ENCODE results near the gene GSAP. TPM values are rescaled to one million over a fixed set of nuclear protein-coding genes. Genes with fewer than 3 reads are reported as not detected.

Gene GSAP
- total RNA-seq, 2 donors from 2014 or later: 4.9 to 5.0 TPM

GRCh38 chr7:77320137-77320536, 96.0 kb downstream of the GSAP start:
- no peaks in the 10 kb centered on the region for H3K9me3 Mint-ChIP-seq
- ATAC-seq (replicated peaks in 1 of 2) (no peak), DNase-seq (no peak)
- H3K27ac Mint-ChIP-seq: no peak overlapping the region
- H3K36me3 Mint-ChIP-seq (ENCODE audit: insufficient read depth in 2 of 2): peaks cover 0 to 3% of the 10 kb centered on the region in 2 donors
- no peaks in the 10 kb centered on the region for H3K4me1 Mint-ChIP-seq (ENCODE audit: low read depth)
- no peak overlapping the region for H3K4me3 Mint-ChIP-seq
- no peaks in the 10 kb centered on the region for H3K27me3 Mint-ChIP-seq (ENCODE audit: low read depth)

DNA sequence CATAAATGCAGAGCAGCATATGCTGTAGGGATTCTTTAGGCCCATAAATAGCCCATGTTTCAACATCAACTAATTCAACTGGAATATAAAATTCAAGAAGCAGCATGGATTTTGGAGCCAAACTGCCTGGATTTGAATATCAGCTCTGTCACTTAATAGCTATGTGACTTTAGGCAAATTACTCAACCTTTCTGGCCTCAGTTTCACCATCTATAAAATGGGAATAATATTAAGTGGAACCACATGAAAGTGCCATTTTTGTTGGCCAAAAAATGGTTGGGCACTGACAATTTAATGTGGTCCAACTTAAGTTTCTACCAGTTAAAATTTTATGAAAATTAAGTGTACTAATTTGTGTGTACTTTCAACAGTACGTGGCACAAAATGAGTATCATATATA, 98.1 kb downstream of the GSAP start:
- peaks cover 0 to 3% of the 10 kb centered on the region in 2 donors for H3K36me3 Mint-ChIP-seq (ENCODE audit: insufficient read depth in 2 of 2)
- no peaks in the 10 kb centered on the region for H3K4me1 Mint-ChIP-seq (ENCODE audit: low read depth)

GRCh38 chr7:77316219-77316978, 99.8 kb downstream of the GSAP start:
- Mint-ChIP-seq H3K9me3 (no peaks in the 10 kb centered on the region), H3K27ac (no peak overlapping the region), H3K36me3 (ENCODE audit: insufficient read depth in 2 of 2) (peaks cover 0 to 3% of the 10 kb centered on the region in 2 donors), H3K4me1 (ENCODE audit: low read depth) (no peaks in the 10 kb centered on the region), H3K4me3 (no peak overlapping the region), H3K27me3 (ENCODE audit: low read depth) (no peaks in the 10 kb centered on the region)
- no peak for ATAC-seq (replicated peaks in 1 of 2)
- no peak for DNase-seq

More for the DNA sequence above, 98.1 kb downstream of the GSAP start:
- Mint-ChIP-seq H3K9me3 (no peaks in the 10 kb centered on the region), H3K27ac (no peak overlapping the region), H3K27me3 (ENCODE audit: low read depth) (no peaks in the 10 kb centered on the region), H3K4me3 (no peak overlapping the region)
- ATAC-seq (replicated peaks in 1 of 2) (no peak), DNase-seq (no peak)

DNA sequence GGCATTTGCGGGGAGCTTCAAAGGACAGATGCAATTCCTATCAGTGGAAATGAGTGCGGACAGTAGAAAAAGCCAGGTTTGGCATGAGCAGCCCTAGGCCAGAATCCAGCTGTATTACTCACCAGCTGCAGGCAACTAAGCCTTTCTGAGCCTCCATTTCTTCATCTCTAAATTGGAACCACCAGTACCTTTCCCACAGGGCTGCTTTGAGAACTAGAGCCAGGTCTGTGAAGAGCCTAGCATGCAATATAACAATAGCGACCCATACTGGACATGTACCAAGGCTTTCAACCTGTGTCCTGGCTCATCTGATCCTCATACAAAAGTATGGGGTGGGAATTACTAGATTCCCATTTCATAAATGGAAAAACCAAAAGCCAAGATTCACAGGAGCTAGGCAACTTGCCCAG, 101.0 kb downstream of the GSAP start:
- no peaks in the 10 kb centered on the region for H3K9me3 Mint-ChIP-seq
- no peak overlapping the region for H3K27ac Mint-ChIP-seq
- H3K27me3 Mint-ChIP-seq (ENCODE audit: low read depth): no peaks in the 10 kb centered on the region
- no peaks in the 10 kb centered on the region for H3K4me1 Mint-ChIP-seq (ENCODE audit: low read depth)
- no peak for ATAC-seq (replicated peaks in 1 of 2)
- peaks cover 0 to 3% of the 10 kb centered on the region in 2 donors for H3K36me3 Mint-ChIP-seq (ENCODE audit: insufficient read depth in 2 of 2)
- no peak overlapping the region for H3K4me3 Mint-ChIP-seq
- DNase-seq: no peak

DNA sequence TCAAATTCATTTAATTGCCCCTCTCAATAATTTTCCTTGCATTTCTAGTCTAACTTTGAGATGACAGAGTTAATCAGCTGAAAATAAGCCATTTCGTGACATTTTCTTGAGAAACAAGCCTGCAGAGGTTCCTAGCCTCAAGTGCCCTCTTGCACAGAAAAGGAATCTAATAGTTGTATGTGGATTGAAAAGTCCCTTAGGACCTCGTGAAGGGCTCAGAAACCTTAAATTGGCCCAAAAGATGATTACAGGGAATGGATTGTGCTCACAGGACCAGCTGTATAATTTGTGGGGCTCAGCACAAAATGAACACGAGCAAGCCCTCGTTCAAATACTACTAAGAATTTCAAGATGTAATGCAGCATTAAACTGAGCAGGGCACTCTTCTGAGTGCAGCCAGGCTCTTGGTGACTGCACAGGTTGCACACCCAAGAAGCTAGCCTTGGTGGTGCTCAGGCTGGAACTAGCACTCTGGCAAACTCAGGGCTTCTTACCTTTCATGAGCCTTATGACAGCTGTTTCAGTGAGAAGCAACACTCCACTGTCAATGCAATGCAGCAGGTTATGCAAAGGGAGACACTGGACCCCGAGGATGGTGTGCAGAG, 102.2 kb downstream of the GSAP start:
- DNase-seq (no peak), ATAC-seq (replicated peaks in 1 of 2) (no peak)
- Mint-ChIP-seq H3K36me3 (ENCODE audit: insufficient read depth in 2 of 2) (peaks cover 0 to 3% of the 10 kb centered on the region in 2 donors), H3K27me3 (ENCODE audit: low read depth) (no peaks in the 10 kb centered on the region), H3K9me3 (no peaks in the 10 kb centered on the region), H3K4me1 (ENCODE audit: low read depth) (no peaks in the 10 kb centered on the region), H3K27ac (no peak overlapping the region), H3K4me3 (no peak overlapping the region)

DNA sequence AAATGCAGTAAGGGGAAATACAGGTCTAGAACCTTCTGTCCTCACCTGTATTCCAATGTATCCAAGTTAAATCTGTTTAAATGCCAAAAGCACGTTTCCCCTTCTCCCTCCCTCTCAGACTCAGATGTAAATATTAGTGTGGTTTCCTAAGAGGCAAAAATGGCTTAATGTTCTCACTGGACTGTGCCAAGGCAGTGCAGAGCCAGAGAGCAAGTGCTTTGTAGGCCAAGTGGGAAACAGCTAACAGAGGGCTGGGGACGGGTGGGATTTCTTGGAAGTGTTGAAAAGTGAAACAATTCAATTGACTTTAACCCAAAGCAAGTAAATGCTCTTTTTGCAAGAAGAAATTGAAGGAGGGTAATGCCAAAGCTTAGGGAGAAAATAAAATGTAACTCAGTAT, 103.1 kb downstream of the GSAP start:
- no peaks in the 10 kb centered on the region for H3K36me3 Mint-ChIP-seq (ENCODE audit: insufficient read depth in 2 of 2)

GRCh38 chr7:77310982-77311381, 105.2 kb downstream of the GSAP start:
- H3K36me3 Mint-ChIP-seq (ENCODE audit: insufficient read depth in 2 of 2): no peaks in the 10 kb centered on the region
- no peak for DNase-seq
- no peaks in the 10 kb centered on the region for H3K27me3 Mint-ChIP-seq (ENCODE audit: low read depth)
- no peak overlapping the region for H3K4me3 Mint-ChIP-seq
- ATAC-seq (replicated peaks in 1 of 2): no peak
- no peaks in the 10 kb centered on the region for H3K9me3 Mint-ChIP-seq
- H3K4me1 Mint-ChIP-seq (ENCODE audit: low read depth): no peaks in the 10 kb centered on the region
- no peak overlapping the region for H3K27ac Mint-ChIP-seq

More for the DNA sequence above, 103.1 kb downstream of the GSAP start:
- ATAC-seq (replicated peaks in 1 of 2): no peak
- DNase-seq: no peak
- H3K4me1 Mint-ChIP-seq (ENCODE audit: low read depth): no peaks in the 10 kb centered on the region
- H3K27me3 Mint-ChIP-seq (ENCODE audit: low read depth): no peaks in the 10 kb centered on the region
- no peaks in the 10 kb centered on the region for H3K9me3 Mint-ChIP-seq
- no peak overlapping the region for H3K27ac Mint-ChIP-seq
- H3K4me3 Mint-ChIP-seq: no peak overlapping the region

GRCh38 chr7:77309714-77310220, 106.4 kb downstream of the GSAP start:
- no peak overlapping the region for H3K4me3 Mint-ChIP-seq
- peaks cover 2 to 5% of the 10 kb centered on the region in 2 donors for H3K36me3 Mint-ChIP-seq (ENCODE audit: insufficient read depth in 2 of 2)
- peaks cover 0 to 2% of the 10 kb centered on the region in 2 donors for H3K9me3 Mint-ChIP-seq
- DNase-seq (no peak), ATAC-seq (replicated peaks in 1 of 2) (no peak)
- H3K27ac Mint-ChIP-seq: no peak overlapping the region
- H3K27me3 Mint-ChIP-seq (ENCODE audit: low read depth): no peaks in the 10 kb centered on the region
- H3K4me1 Mint-ChIP-seq (ENCODE audit: low read depth): no peaks in the 10 kb centered on the region

GRCh38 chr7:77308792-77309191, 107.4 kb downstream of the GSAP start:
- no peak overlapping the region for H3K27ac Mint-ChIP-seq
- H3K9me3 Mint-ChIP-seq: peaks cover 2 to 5% of the 10 kb centered on the region in 2 donors
- H3K36me3 Mint-ChIP-seq (ENCODE audit: insufficient read depth in 2 of 2): peaks cover 2 to 9% of the 10 kb centered on the region in 2 donors
- H3K4me3 Mint-ChIP-seq: no peak overlapping the region
- H3K27me3 Mint-ChIP-seq (ENCODE audit: low read depth): no peaks in the 10 kb centered on the region
- ATAC-seq (replicated peaks in 1 of 2) (no peak), DNase-seq (no peak)
- H3K4me1 Mint-ChIP-seq (ENCODE audit: low read depth): no peaks in the 10 kb centered on the region

DNA sequence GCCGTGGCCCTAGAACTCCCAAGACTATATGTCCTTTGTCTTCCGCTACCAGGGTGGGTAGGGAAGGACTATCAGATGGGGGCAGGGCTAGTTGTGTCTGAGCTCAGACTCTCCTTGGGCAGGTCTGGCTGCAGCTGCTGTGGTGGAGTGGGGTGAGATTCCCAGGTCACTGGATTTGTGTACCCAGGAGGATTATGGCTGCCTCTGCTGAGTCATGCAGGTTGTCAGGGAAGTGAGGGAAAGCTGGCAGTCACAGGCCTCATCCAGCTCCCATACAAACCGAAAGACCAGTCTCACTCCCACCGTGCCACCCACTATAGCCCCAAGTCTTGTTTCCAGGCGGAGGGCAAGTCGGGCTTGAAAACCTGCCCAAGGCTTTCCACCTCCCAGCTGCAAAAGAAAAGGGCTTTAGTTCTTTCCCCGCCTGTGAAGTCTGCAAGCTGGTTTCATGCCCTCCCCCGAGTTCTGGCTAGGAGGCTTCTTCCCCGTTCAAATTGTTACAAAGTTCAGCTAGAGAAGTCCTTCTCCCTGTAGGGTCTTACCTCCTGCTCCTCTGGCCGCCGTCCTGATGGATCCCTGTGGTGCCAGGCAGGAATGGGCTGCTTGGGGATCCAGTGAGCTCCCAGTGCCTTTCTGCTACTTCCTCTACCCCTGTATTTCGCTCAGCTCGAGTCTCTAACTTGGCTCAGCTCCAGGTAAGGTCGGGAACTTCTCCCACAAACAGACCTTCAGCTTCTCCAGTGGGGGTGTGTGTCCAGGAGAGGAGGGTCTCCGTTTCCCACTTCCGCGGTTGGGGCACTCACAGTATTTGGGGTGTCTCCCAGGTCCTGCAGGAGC, 109.7 kb downstream of the GSAP start:
- DNase-seq (no peak), ATAC-seq (replicated peaks in 1 of 2) (no peak)
- Mint-ChIP-seq H3K27me3 (ENCODE audit: low read depth) (no peaks in the 10 kb centered on the region), H3K9me3 (peaks cover 8 to 17% of the 10 kb centered on the region in 2 donors), H3K4me3 (no peak overlapping the region), H3K36me3 (ENCODE audit: insufficient read depth in 2 of 2) (peaks cover 11 to 14% of the 10 kb centered on the region in 2 donors), H3K4me1 (ENCODE audit: low read depth) (no peaks in the 10 kb centered on the region), H3K27ac (no peak overlapping the region)

- DNase-seq (no peak), ATAC-seq (replicated peaks in 1 of 2) (no peak)
- Mint-ChIP-seq H3K27ac (no peak overlapping the region), H3K36me3 (ENCODE audit: insufficient read depth in 2 of 2) (peaks cover 0 to 12% of the 10 kb centered on the region in 2 donors), H3K9me3 (peaks cover 4 to 8% of the 10 kb centered on the region in 2 donors), H3K4me1 (ENCODE audit: low read depth) (no peaks in the 10 kb centered on the region), H3K27me3 (ENCODE audit: low read depth) (no peaks in the 10 kb centered on the region), H3K4me3 (no peak overlapping the region)
Observed at GRCh38 chr7:77295549-77295948, 120.6 kb downstream of the GSAP start.

- Mint-ChIP-seq H3K27me3 (ENCODE audit: low read depth) (no peaks in the 10 kb centered on the region), H3K4me3 (no peak overlapping the region), H3K4me1 (ENCODE audit: low read depth) (no peaks in the 10 kb centered on the region), H3K9me3 (peaks cover 4 to 8% of the 10 kb centered on the region in 2 donors), H3K36me3 (ENCODE audit: insufficient read depth in 2 of 2) (peaks cover 0 to 16% of the 10 kb centered on the region in 2 donors), H3K27ac (no peak overlapping the region)
- DNase-seq (no peak), ATAC-seq (replicated peaks in 1 of 2) (no peak)
Observed at GRCh38 chr7:77293046-77293445, 123.1 kb downstream of the GSAP start.

DNA sequence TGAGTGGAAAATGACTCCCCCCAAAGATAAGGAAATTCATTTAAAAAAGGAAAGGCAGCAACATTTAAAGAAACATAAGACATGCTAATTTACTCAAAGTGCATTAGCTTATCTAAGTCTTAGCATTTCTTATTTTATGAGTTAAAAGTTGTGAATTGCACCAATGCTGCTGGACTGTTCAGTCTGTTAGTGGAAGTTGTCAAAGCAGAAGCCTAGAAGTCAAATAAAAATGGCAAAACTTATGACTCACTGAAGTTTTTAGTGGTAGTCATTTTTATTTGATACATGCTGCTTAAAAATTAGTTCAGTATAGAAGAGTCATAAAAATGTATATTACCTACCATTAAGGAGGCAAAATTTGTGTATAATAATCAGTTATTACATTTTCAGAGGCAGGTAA, 125.7 kb downstream of the GSAP start:
- peaks cover 2 to 7% of the 10 kb centered on the region in 2 donors for H3K36me3 Mint-ChIP-seq (ENCODE audit: insufficient read depth in 2 of 2)
- no peak overlapping the region for H3K27ac Mint-ChIP-seq
- DNase-seq (no peak), ATAC-seq (replicated peaks in 1 of 2) (no peak)
- no peak overlapping the region for H3K4me3 Mint-ChIP-seq
- peaks cover 0 to 3% of the 10 kb centered on the region in 2 donors for H3K9me3 Mint-ChIP-seq
- H3K4me1 Mint-ChIP-seq (ENCODE audit: low read depth): no peaks in the 10 kb centered on the region
- H3K27me3 Mint-ChIP-seq (ENCODE audit: low read depth): no peaks in the 10 kb centered on the region
